Lower leg skin (tissue), 4 donors: ENCODE data around the gene ZBTB37. TPM values are rescaled to one million over a fixed set of nuclear protein-coding genes. Genes with fewer than 3 reads are reported as not detected.

ENCODE experiments used
- DNase-seq, 2 donors: peaks; one replicate each; pipeline ENCODE4 v3.0.0-alpha.2; 2019; ENCODE audit warnings: low spot score in 2 of 2
- H3K4me3 ChIP-seq: fragments of 200-600 bp; sonication (generic); 2 replicates; pipeline ENCODE4 v1.5.1; 2017; ENCODE audit warnings: mild to moderate bottlenecking, low read depth; ENCODE audit not compliant: poor library complexity, severe bottlenecking
- POLR2A ChIP-seq, 2 donors: fragments of 450-650 bp; IDR thresholded peaks; one replicate each; pipeline ENCODE4 v1.6.1; 2016 to 2017; ENCODE audit warnings: antibody characterized with exemption in 2 of 2, mild to moderate bottlenecking in 1 of 2, moderate library complexity in 1 of 2
- WGBS, 2 donors: methylation state at CpG; one replicate each; pipeline ENCODE4 v1.1.5; 2018; 5-methylcytosine and 5-hydroxymethylcytosine counted together
- intact Hi-C: fragments of 100-400 bp; cut with DNase I; formaldehyde crosslinking; loops from one replicate; pipeline ENCODE4 v1.15.0; 2023; ENCODE audit warnings: low total_unique reads
- total RNA-seq, 4 donors: library from RNA; depleted of rRNA; stranded (reverse); fragments of >200 nt; gene quantifications; one replicate each; pipeline ENCODE4 v1.1.0, GENCODE V29; 2016
- TF ChIP-seq, protein P1 (sequence below), 3 donors: fragments of 450-650 bp; IDR thresholded peaks; one replicate each; pipeline ENCODE4 v1.5.1; 2016; ENCODE audit warnings: antibody characterized with exemption in 3 of 3, mild to moderate bottlenecking in 3 of 3, moderate library complexity in 2 of 3

The ZBTB37 gene
- total RNA-seq, 4 donors from 2014 or later = 5.1 to 9.6 (median 7.3) TPM

DNA sequence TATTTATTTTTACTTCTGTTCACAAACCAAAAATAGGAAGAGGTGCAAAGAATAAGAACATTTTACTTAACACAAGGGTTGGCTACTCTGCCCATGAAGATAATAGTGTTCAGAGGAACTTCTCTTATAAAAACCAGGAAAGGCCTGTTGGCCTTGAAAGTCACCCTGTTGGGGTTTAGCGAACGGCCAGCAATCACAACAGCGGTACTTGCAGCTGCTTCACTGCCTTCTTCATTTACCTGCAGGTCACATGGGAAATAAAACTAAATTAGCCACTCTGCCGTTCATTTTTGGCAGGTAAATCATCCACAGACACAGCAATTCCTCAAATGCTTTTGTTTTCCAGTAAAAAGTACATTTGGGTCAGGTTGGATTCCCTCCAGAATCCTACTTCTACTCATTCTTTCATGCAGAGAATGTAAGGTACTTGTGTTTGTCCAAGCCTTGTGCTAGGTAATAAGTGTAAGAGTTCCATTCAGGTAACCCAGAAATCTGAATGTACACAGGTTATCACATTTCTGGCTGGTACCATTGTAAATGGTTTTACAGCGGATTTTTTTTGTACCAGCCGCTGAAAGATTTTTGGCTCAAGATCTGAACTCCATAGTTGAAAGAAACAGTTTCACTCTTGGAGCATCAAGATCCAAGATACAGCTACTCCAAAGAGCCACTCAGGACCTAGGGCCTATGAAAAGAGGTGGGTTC, 35.8 kb downstream of the ZBTB37 start:
- no peak for DNase-seq
- no peak for TF ChIP-seq POLR2A (IDR thresholded peaks at IDR 0.05)
- TF ChIP-seq, protein P1, sequence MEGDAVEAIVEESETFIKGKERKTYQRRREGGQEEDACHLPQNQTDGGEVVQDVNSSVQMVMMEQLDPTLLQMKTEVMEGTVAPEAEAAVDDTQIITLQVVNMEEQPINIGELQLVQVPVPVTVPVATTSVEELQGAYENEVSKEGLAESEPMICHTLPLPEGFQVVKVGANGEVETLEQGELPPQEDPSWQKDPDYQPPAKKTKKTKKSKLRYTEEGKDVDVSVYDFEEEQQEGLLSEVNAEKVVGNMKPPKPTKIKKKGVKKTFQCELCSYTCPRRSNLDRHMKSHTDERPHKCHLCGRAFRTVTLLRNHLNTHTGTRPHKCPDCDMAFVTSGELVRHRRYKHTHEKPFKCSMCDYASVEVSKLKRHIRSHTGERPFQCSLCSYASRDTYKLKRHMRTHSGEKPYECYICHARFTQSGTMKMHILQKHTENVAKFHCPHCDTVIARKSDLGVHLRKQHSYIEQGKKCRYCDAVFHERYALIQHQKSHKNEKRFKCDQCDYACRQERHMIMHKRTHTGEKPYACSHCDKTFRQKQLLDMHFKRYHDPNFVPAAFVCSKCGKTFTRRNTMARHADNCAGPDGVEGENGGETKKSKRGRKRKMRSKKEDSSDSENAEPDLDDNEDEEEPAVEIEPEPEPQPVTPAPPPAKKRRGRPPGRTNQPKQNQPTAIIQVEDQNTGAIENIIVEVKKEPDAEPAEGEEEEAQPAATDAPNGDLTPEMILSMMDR (IDR thresholded peaks at IDR 0.05) = no peak
- intact Hi-C loops = no loop called here
- no peak overlapping the region for H3K4me3 ChIP-seq
- 90% methylated on average over 6 of the region's 6 CpGs for WGBS, 2 donors

DNA sequence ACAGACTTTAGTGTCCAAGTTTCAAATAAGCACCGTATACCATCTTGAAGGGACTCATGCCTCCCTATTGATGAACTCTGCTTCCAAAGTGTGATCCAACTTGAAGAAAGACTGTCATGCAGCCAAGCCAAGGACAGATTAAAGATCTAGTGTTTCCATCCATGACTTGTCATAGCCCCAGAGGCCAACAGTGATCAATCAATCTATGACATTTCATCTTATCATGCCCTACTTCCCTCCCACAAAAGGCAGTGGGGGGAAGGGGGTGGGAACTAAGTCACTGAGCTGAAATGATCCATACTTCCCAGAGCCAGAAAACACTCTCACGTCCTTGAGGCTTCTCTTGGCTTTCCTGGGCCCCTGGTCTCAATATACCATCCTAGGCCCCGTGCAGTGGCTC, 44.9 kb downstream of the ZBTB37 start:
- TF ChIP-seq, protein P1 (IDR thresholded peaks at IDR 0.05) = no peak
- no peak for TF ChIP-seq POLR2A (IDR thresholded peaks at IDR 0.05)
- DNase-seq = no peak
- intact Hi-C loops = no loop called here
- no peak overlapping the region for H3K4me3 ChIP-seq
- 86 to 100% methylated on average over 3 of the region's 3 CpGs for WGBS, 2 donors

DNA sequence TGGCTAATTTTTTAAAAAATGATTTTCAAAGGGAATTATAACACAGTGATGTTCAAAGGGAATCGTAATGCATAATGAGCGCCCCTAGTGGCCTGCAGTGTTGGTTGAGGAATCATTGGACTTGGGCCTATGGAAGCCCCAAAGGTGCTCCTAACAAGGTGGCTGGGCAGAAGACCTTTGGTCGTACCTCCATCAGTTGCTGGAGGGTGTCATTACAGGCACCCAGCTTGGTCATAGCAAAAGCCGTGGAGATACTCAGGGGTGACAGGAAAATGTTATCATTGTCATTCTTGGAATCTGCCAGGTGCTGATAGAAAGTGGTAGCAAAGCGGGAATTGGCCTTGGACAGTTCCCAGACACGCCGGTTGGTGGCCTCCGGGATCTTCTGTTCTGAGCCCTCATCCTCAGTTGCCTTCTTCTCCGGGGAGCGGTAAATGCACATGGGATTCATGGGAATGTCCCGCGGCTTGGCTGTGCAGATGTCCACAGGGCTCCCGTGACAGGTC, 46.2 kb downstream of the ZBTB37 start:
- DNase-seq = no peak
- intact Hi-C loops = no loop called here
- TF ChIP-seq, protein P1 (IDR thresholded peaks at IDR 0.05) = no peak
- TF ChIP-seq POLR2A (IDR thresholded peaks at IDR 0.05) = no peak
- 86 to 89% methylated on average over 13 of the region's 13 CpGs for WGBS, 2 donors
- no peak overlapping the region for H3K4me3 ChIP-seq

DNA sequence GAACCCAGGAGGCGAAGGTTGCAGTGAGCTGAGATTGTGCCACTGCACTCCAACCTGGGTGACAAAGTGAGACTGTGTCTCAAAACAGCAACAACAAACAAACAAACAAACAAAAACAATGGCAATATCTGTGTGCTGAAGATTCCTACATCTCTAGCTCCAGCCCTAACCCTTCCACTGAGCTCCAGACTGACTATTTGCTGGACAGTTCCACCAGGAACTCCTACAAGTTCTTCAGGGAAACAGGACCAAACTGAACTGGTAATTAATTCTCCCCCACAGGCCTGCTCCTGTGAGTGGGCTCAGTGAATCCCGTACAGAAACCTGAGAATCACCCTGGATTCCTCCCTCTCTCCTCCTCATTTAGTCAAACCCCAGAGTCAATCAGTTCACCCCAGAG, 47.4 kb downstream of the ZBTB37 start:
- WGBS, 2 donors = 71 to 86% methylated on average over 2 of the region's 2 CpGs
- TF ChIP-seq, protein P1 (IDR thresholded peaks at IDR 0.05) = no peak
- no peak for TF ChIP-seq POLR2A (IDR thresholded peaks at IDR 0.05)
- intact Hi-C loops = no loop called here

DNA sequence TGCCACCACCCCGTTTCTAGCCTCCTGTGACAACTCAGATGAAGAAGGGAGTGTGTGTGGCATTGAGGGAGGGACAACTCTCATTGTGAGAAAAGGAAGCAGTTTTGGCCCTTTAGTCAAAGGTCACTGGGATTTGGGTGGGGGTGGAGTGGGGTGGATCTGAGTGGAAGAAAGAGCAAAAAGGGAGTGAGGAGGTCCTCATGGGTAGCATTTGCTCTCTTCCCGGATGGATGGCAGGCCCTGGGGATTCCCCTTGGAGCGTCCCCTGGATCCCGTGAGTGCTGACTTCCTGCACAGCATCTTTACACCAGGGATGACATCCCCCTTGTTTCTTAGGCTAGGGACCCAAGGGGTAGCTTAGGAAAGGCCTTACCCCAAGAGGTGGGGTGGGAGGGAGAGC, 48.5 kb downstream of the ZBTB37 start:
- DNase-seq = no peak
- H3K4me3 ChIP-seq = no peak overlapping the region
- WGBS, 2 donors = 81 to 83% methylated on average over 4 of the region's 4 CpGs
- intact Hi-C loops = no loop called here
- TF ChIP-seq, protein P1 (IDR thresholded peaks at IDR 0.05) = no peak
- no peak for TF ChIP-seq POLR2A (IDR thresholded peaks at IDR 0.05)

More for the DNA sequence above, 47.4 kb downstream of the ZBTB37 start:
- DNase-seq = no peak
- H3K4me3 ChIP-seq = no peak overlapping the region

DNA sequence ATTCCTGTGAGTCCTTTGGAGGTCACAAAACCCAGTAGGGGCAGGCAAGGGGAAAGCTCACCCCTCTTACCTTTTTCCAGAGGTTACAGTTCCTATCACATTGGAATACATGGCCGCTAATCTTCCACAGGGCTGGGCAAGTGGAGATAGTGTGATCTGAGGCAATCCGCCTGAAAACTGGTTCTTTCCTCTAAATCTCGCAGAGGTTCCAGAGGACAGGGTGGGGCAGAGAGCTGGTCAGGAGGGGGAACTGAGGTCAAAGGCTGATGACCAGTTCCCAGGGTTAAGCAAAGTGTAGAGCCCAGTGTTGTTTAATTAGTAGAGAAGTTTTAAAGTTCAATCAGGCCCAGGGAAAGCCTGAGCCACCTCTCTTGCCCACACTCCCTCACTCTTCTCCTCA, 49.0 kb downstream of the ZBTB37 start, which contains the start of gene SERPINC1:
TSS of gene SERPINC1 (minus strand) at position 179 of the 400 bp plus-strand sequence. CDS start at position 111, 68 bp downstream.
- no peak for TF ChIP-seq POLR2A (IDR thresholded peaks at IDR 0.05)
- TF ChIP-seq, protein P1 (IDR thresholded peaks at IDR 0.05) = no peak
- WGBS, 2 donors = 81 to 97% methylated on average over 3 of the region's 3 CpGs
- no peak for DNase-seq
- intact Hi-C loops = no loop called here
- no peak within 1 kb of the TSS for H3K4me3 ChIP-seq
